ENCODE data around the gene S100A3. TPM values are rescaled to one million over a fixed set of nuclear protein-coding genes. Genes with fewer than 3 reads are reported as not detected.
A peak's percentile ranks its signal among the peaks of the same experiment; 100 is the strongest.

The S100A3 gene
- total and polyA plus RNA-seq, 2 of the 13 experiments (the other 11 are each of a cell fraction or from before 2014, with no cell fraction given), result 2.5 to 4.5 TPM

GRCh38 chr1:153509729-153510354 is 39.2 kb downstream of the S100A3 start:
- no peaks in the 10 kb centered on the region for H3K36me3 ChIP-seq (replicated peaks in 1 of 2; ENCODE audit: control insufficient read depth in 1 of 2, insufficient read depth in 2 of 2, low read length in 2 of 2)
- H3K27ac ChIP-seq (ENCODE audit: extremely low read length, insufficient read depth, low read length), result no peak overlapping the region
- H3K27me3 ChIP-seq (ENCODE audit: control insufficient read depth in 1 of 2, insufficient read depth in 2 of 2, low read length in 2 of 2), result no peaks in the 10 kb centered on the region; a peak in 2 of 5 replicates
- H3K79me2 ChIP-seq (ENCODE audit: insufficient read depth, low read length), result no peaks in the 10 kb centered on the region
- no peak for FAIRE-seq
- no TSS peak for BruUV-seq (replicated peaks)
- peak; percentile 37 for DNase-seq (ENCODE audit: low spot score)
- no peak overlapping the region for H2AFZ ChIP-seq (ENCODE audit: low read length)
- intact Hi-C loops (cut with micrococcal nuclease; ENCODE audit: unreplicated experiment) (loop anchor here (5.0 to 10.0 kb wide), 2 partner anchors 117 to 235 kb away; partner anchors contain the start of genes S100A1 and S100A13), in situ Hi-C loops (cut with HindIII; ENCODE audit: extremely low pct_ligation_motif_present, low pct_unique_long_range_greater_than_20kb) (loop anchor here (5.0 to 10.0 kb wide), 4 partner anchors 57 to 265 kb away; partner anchors contain the start of genes S100A1, S100A13, S100A2 and SLC27A3)
- H3K4me1 ChIP-seq (ENCODE audit: insufficient read depth, low read length), result peaks cover 36% of the 10 kb centered on the region
- H3K4me2 ChIP-seq (ENCODE audit: low read depth, low read length), result no peak overlapping the region
- no peaks in the 10 kb centered on the region for H4K20me1 ChIP-seq (ENCODE audit: insufficient read depth, low read length)
- H3K9ac ChIP-seq (ENCODE audit: insufficient read depth, low read depth, low read length), result no peak overlapping the region
- no peak overlapping the region for H3K4me3 ChIP-seq (replicated peaks in 1 of 3; ENCODE audit: insufficient read depth in 1 of 3, low read depth in 2 of 3, low read length in 3 of 3)
- no peaks in the 10 kb centered on the region for H3K9me3 ChIP-seq (ENCODE audit: low read length)
- ChIA-PET POLR2A (no interaction called here), CTCF (ENCODE audit: low intra/inter-chr PET ratio, low total read pairs) (interaction anchor here (0.6 to 4.2 kb wide), 5 partner anchors 23 to 158 kb away, joined by 3 to 63 read pairs (median 6); partner anchors contain the start of genes S100A1 and S100A13)
- 23% methylated on average over 4 of the region's 4 CpGs for WGBS (ENCODE audit: low lambda C conversion rate)
- ATAC-seq, result peak; percentile 55
- TF ChIP-seq MED13 (CRISPR knock-in tag; IDR thresholded peaks at IDR 0.05), result no peak
- no peak for TF ChIP-seq ZMYM3 (CRISPR knock-in tag; IDR thresholded peaks at IDR 0.05)
- TF ChIP-seq XRCC5 (optimal IDR thresholded peaks at IDR 0.05; ENCODE audit: low read length), result peak; percentile 45
- TF ChIP-seq HES4 (CRISPR knock-in tag; IDR thresholded peaks at IDR 0.05; ENCODE audit: borderline replicate concordance), result no peak
- TF ChIP-seq MIER2 (CRISPR knock-in tag; IDR thresholded peaks at IDR 0.05), result no peak
- TF ChIP-seq ARNTL (CRISPR knock-in tag; IDR thresholded peaks at IDR 0.05), result no peak
- no peak for TF ChIP-seq HHEX (CRISPR knock-in tag; IDR thresholded peaks at IDR 0.05)
- TF ChIP-seq HMGXB4 (CRISPR knock-in tag; IDR thresholded peaks at IDR 0.05; ENCODE audit: borderline replicate concordance in 1 of 2, low read depth in 1 of 2), result peak; percentile 24 to 32; a peak in 1 of 4 replicates
- TF ChIP-seq FIP1L1 (IDR thresholded peaks at IDR 0.05; ENCODE audit: borderline replicate concordance, insufficient read depth, low read depth, low read length), result no peak
- TF ChIP-seq ZNF3 (CRISPR knock-in tag; IDR thresholded peaks at IDR 0.05), result no peak
- TF ChIP-seq ELF3 (CRISPR knock-in tag; IDR thresholded peaks at IDR 0.05), result no peak
- peak; percentile 59 for TF ChIP-seq SMC3 (IDR thresholded peaks at IDR 0.05; ENCODE audit: low read length)
- TF ChIP-seq CTCF (CRISPR knock-in tag; IDR thresholded peaks at IDR 0.05), result peak; percentile 81
- TF ChIP-seq MATR3 (CRISPR knock-in tag; IDR thresholded peaks at IDR 0.05), result no peak
- TF ChIP-seq ZNF430 (CRISPR knock-in tag; IDR thresholded peaks at IDR 0.05), result no peak
- peak; percentile 52; the same call in 1 of the 2 replicates for TF ChIP-seq RAD21 (CRISPR knock-in tag; IDR thresholded peaks at IDR 0.05)
- peak; percentile 84 for TF ChIP-seq STAG1 (CRISPR knock-in tag; IDR thresholded peaks at IDR 0.05)
- TF ChIP-seq ZBTB33 (CRISPR knock-in tag; IDR thresholded peaks at IDR 0.05), result peak; percentile 91
- no peak for TF ChIP-seq ZNF879 (CRISPR knock-in tag; IDR thresholded peaks at IDR 0.05)

All from HepG2 (cell line).